HepG2 (cell line): ENCODE data around the gene SDC4. TPM values are rescaled to one million over a fixed set of nuclear protein-coding genes. Genes with fewer than 3 reads are reported as not detected.

Experiments
- ATAC-seq: fragments of 200-7000 bp; cut with Tn5 transposase; 3 replicates; pipeline ENCODE4 v1.9.1; 2020; ENCODE audit warnings: mild to moderate bottlenecking, moderate library complexity
- BruUV-seq: library from RNA; stranded (reverse); fragments of 400-500 nt; replicated peaks from 2 replicates; lab custom pipeline; 2021; lab: Mats Ljungman, UMichigan
- CTCF ChIA-PET: fragments of 300-600 bp; formaldehyde crosslinking; extraction: SDS; loops from one replicate; lab custom pipeline; 2021; ENCODE audit warnings: low total read pairs, inconsistent platforms, low intra/inter-chr PET ratio; lab: Yijun Ruan, JAX
- POLR2A ChIA-PET: fragments of 350-600 bp; sonication (Branson Sonifier 250); formaldehyde crosslinking; loops from one replicate; lab custom pipeline; 2020; ENCODE audit warnings: antibody characterized with exemption, inconsistent platforms; lab: Yijun Ruan, JAX
- DNase-seq: peaks from one replicate; pipeline ENCODE4 v3.0.0-alpha.2; 2015; ENCODE audit warnings: low spot score
- FAIRE-seq: peaks from 3 replicates; lab custom pipeline; 2011; peaks lifted over from hg19 to GRCh38; lab: Jason Lieb, UNC
- H2AFZ ChIP-seq: one replicate; pipeline ENCODE4 v1.6.1; 2011; ENCODE audit warnings: low read length, inconsistent platforms
- H3K27ac ChIP-seq: fragments of 300-600 bp; 3 replicates; pipeline ENCODE4 v1.8.0; 2011; ENCODE audit warnings: mixed run types, mild to moderate bottlenecking, mixed read lengths, low read length, inconsistent platforms; ENCODE audit not compliant: insufficient read depth; ENCODE audit errors: extremely low read length
- H3K27me3 ChIP-seq, 2 experiments: fragments of 200-600 bp in 1 of 2; 2 replicates in 1 of 2; 3 replicates in 1 of 2; pipeline versions ENCODE4 v1.6.0 to v1.8.0; 2011; ENCODE audit warnings: low read length in 2 of 2, mild to moderate bottlenecking in 2 of 2, moderate library complexity in 2 of 2, inconsistent platforms in 1 of 2; ENCODE audit not compliant: insufficient read depth in 2 of 2, control insufficient read depth in 1 of 2
- H3K36me3 ChIP-seq, 2 experiments: fragments of 200-600 bp in 1 of 2; replicated peaks in 1 of 2; 2 replicates in 1 of 2; 3 replicates in 1 of 2; pipeline versions ENCODE4 v1.5.1 to v1.8.0; 2011; ENCODE audit warnings: low read length in 2 of 2, inconsistent platforms in 1 of 2; ENCODE audit not compliant: insufficient read depth in 2 of 2, control insufficient read depth in 1 of 2
- H3K4me1 ChIP-seq: 2 replicates; pipeline ENCODE4 v1.5.1; 2012; ENCODE audit warnings: low read length, inconsistent platforms; ENCODE audit not compliant: insufficient read depth
- H3K4me2 ChIP-seq: 2 replicates; pipeline ENCODE4 v1.6.0; 2011; ENCODE audit warnings: low read depth, low read length, inconsistent platforms
- H3K4me3 ChIP-seq, 3 experiments: fragments of 200-600 bp in 1 of 3; sonication (generic), shearing (Covaris generic) in 1 of 3; replicated peaks in 1 of 3; 2 replicates each; pipeline ENCODE4 v1.5.1; 2011 to 2016; ENCODE audit warnings: low read length in 3 of 3, inconsistent platforms in 2 of 3, low read depth in 2 of 3, mild to moderate bottlenecking in 2 of 3, control low read depth in 1 of 3, mixed read lengths in 1 of 3; ENCODE audit not compliant: insufficient read depth in 1 of 3
- H3K79me2 ChIP-seq: one replicate; pipeline ENCODE4 v1.6.1; 2011; ENCODE audit warnings: low read length, inconsistent platforms; ENCODE audit not compliant: insufficient read depth
- H3K9ac ChIP-seq: 2 replicates; pipeline ENCODE4 v1.6.0; 2011; ENCODE audit warnings: mild to moderate bottlenecking, low read depth, low read length, inconsistent platforms; ENCODE audit not compliant: insufficient read depth
- H3K9me3 ChIP-seq: 2 replicates; pipeline ENCODE4 v1.5.1; 2012; ENCODE audit warnings: mild to moderate bottlenecking, low read length
- H4K20me1 ChIP-seq: 2 replicates; pipeline ENCODE4 v1.6.0; 2011; ENCODE audit warnings: inconsistent platforms, mild to moderate bottlenecking, low read length, moderate library complexity; ENCODE audit not compliant: insufficient read depth
- HNF4G ChIP-seq, 2 experiments: sonication (generic) in 1 of 2; formaldehyde crosslinking in 1 of 2; IDR thresholded peaks; 2 replicates each; pipeline versions ENCODE4 v1.4.0 to v1.6.1; 2011 to 2020; ENCODE audit warnings: borderline replicate concordance in 2 of 2, low read depth in 2 of 2, mild to moderate bottlenecking in 2 of 2, low read length in 1 of 2, missing genetic modification reagents in 1 of 2, moderate library complexity in 1 of 2
- KLF12 ChIP-seq: sonication (generic); formaldehyde crosslinking; IDR thresholded peaks from 2 replicates; pipeline ENCODE4 v1.4.0; 2020; ENCODE audit warnings: missing genetic modification reagents, borderline replicate concordance
- NFRKB ChIP-seq: fragments of 450-650 bp; IDR thresholded peaks from 2 replicates; pipeline ENCODE4 v1.6.1; 2017
- RBAK ChIP-seq: sonication (generic); formaldehyde crosslinking; IDR thresholded peaks from 2 replicates; pipeline ENCODE4 v1.5.1; 2020; ENCODE audit warnings: mild to moderate bottlenecking, missing genetic modification reagents
- RFXAP ChIP-seq: sonication (generic); formaldehyde crosslinking; IDR thresholded peaks from 2 replicates; pipeline ENCODE4 v1.4.0; 2020; ENCODE audit warnings: missing genetic modification reagents, borderline replicate concordance
- SRSF4 ChIP-seq: fragments of 200-400 bp; formaldehyde crosslinking; IDR thresholded peaks from one replicate; pipeline ENCODE4 v1.6.1; 2018; ENCODE audit warnings: mild to moderate bottlenecking, low read depth, low read length, moderate library complexity; ENCODE audit not compliant: poor library complexity, severe bottlenecking
- YEATS4 ChIP-seq: sonication (generic); formaldehyde crosslinking; IDR thresholded peaks from 2 replicates; pipeline ENCODE4 v1.4.0; 2020; ENCODE audit warnings: missing genetic modification reagents, borderline replicate concordance
- ZBTB44 ChIP-seq: sonication (generic); formaldehyde crosslinking; IDR thresholded peaks from 2 replicates; pipeline ENCODE4 v1.4.0; 2020; ENCODE audit warnings: missing genetic modification reagents
- ZKSCAN5 ChIP-seq: sonication (generic); formaldehyde crosslinking; IDR thresholded peaks from 2 replicates; pipeline ENCODE4 v1.5.1; 2020; ENCODE audit warnings: mild to moderate bottlenecking, missing genetic modification reagents
- ZNF460 ChIP-seq: sonication (generic); formaldehyde crosslinking; IDR thresholded peaks from 2 replicates; pipeline ENCODE4 v1.5.1; 2020; ENCODE audit warnings: missing genetic modification reagents, mild to moderate bottlenecking, borderline replicate concordance
- ZNF563 ChIP-seq: sonication (generic); formaldehyde crosslinking; IDR thresholded peaks from 2 replicates; pipeline ENCODE4 v1.8.0; 2022; ENCODE audit warnings: mild to moderate bottlenecking, moderate library complexity, missing genetic modification reagents
- ZNF572 ChIP-seq: sonication (generic); formaldehyde crosslinking; IDR thresholded peaks from 2 replicates; pipeline ENCODE4 v1.5.1; 2020; ENCODE audit warnings: mild to moderate bottlenecking, missing genetic modification reagents
- ZNF709 ChIP-seq: sonication (generic); formaldehyde crosslinking; IDR thresholded peaks from 2 replicates; pipeline ENCODE4 v1.5.0; 2020; ENCODE audit warnings: mild to moderate bottlenecking, missing genetic modification reagents
- WGBS: methylation state at CpG from one replicate; pipeline ENCODE4 v1.1.6; 2017; ENCODE audit warnings: low lambda C conversion rate; 5-methylcytosine and 5-hydroxymethylcytosine counted together
- in situ Hi-C: cut with HindIII; loops from 2 replicates; pipeline ENCODE4 v1.10.0; 2017; ENCODE audit warnings: low pct_unique_long_range_greater_than_20kb; ENCODE audit not compliant: extremely low pct_ligation_motif_present
- intact Hi-C: fragments of 100-400 bp; cut with micrococcal nuclease; formaldehyde crosslinking; loops from one replicate; pipeline ENCODE4 v1.10.0; 2022; ENCODE audit not compliant: unreplicated experiment
- polyA plus RNA-seq, 8 experiments: library from polyadenylated mRNA; depleted of rRNA in 3 of 8; stranded (reverse) in 7 of 8; unstranded in 1 of 8; fragments of >200 nt; fragmentation: Illumina TruSeq in 4 of 8; extraction: Trizol in 4 of 8; gene quantifications; 2 replicates each; pipeline versions ENCODE4 v1.2.1 to v1.2.3, GENCODE V29; 2011 to 2016; ENCODE audit warnings: low read depth in 4 of 8, missing spikeins in 1 of 8, mixed read lengths in 1 of 8; ENCODE audit not compliant: insufficient read depth in 1 of 8
- total RNA-seq, 5 experiments: library from RNA; depleted of rRNA; stranded (reverse); fragments of >200 nt; fragmentation: Illumina TruSeq; extraction: Trizol; gene quantifications; 2 replicates each; pipeline ENCODE4 v1.2.3, GENCODE V29; 2016; ENCODE audit warnings: low read depth in 1 of 5

The SDC4 gene
- total and polyA plus RNA-seq, 2 of the 13 experiments (the other 11 are each of a cell fraction or from before 2014, with no cell fraction given) = 49.0 to 65.1 TPM

DNA sequence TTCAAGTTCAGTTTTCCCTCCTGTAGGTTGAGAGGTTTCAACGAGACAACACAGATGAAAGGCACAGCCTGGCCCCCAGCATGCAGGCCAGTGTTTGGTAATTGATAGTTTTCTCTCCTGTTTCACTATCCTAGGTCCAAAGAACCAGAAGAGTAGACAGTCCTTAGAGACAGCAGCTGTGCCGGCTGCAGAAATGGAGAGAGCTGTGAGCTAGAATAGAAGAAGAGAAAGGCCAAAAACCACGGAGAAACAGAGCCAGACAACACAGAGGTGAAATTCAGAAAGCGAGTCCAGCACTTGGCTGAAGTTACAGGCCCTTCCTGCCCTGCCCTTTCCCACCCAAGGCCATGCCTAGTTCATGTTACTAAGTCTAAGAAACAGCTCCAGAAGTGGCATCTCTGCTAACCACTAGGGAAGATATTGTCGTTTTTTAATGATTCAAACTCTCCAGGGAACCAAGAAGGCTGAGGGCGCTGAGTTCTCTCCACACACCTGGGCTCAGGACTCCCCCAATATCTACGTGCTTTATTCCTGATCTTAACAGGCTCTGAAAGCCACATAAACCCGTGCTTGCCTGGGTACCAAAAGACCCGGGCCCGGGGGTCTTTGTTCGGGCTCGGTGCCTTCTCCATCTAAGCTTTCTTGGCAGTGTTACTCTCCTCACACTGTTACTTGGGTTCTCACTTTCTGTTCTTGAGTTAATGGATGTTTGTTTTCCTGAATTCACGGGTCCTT lies 58.1 kb downstream of the SDC4 start:
- ATAC-seq (peak; percentile 9; the same call in 2 of the 3 replicates), FAIRE-seq (no peak)
- Histone ChIP-seq H3K27ac (no peak overlapping the region), H3K9me3 (no peaks in the 10 kb centered on the region)
- CTCF ChIA-PET = interaction anchor here (1.0 to 2.0 kb wide), 5 partner anchors 60 to 379 kb away, joined by 3 to 18 read pairs (median 8); no protein-coding TSS in a partner anchor
- TF ChIP-seq KLF12 (0 out of 2 replicates have a peak, but pooled peaks have one; percentile 46), YEATS4 (peak; percentile 31; the same call in 1 of the 2 replicates), RBAK (CRISPR knock-in tag) (no peak)
- TF ChIP-seq, all 625 proteins: peak for 2
- H3K36me3 ChIP-seq = no peaks in the 10 kb centered on the region
- WGBS = 6% methylated on average over 13 of the region's 13 CpGs
- no TSS peak for BruUV-seq
- POLR2A ChIA-PET = interaction anchor here (0.7 to 1.2 kb wide), 2 partner anchors 73 to 145 kb away, joined by 3 to 4 read pairs; partner anchors contain the start of gene SYS1
- no peak overlapping the region for H3K9ac ChIP-seq
- peaks cover 4 to 64% of the 10 kb centered on the region in 2 experiments; a peak in 4 of 5 replicates for H3K27me3 ChIP-seq
- in situ Hi-C loops (loop anchor here (10.0 kb wide), 1 partner anchor 275 kb away; no protein-coding TSS in a partner anchor), intact Hi-C loops (loop anchor here (2.0 to 5.0 kb wide), 2 partner anchors 153 to 279 kb away; no protein-coding TSS in a partner anchor)
- peak overlapping the region; percentile 5 for H2AFZ ChIP-seq
- no peaks in the 10 kb centered on the region for H4K20me1 ChIP-seq
- H3K4me2 ChIP-seq = peak overlapping the region; percentile 6; the same call in 1 of the 2 replicates
- no peaks in the 10 kb centered on the region for H3K79me2 ChIP-seq
- peaks cover 16% of the 10 kb centered on the region; the same call in 1 of the 2 replicates for H3K4me1 ChIP-seq
- no peak overlapping the region for H3K4me3 ChIP-seq
- no peak for DNase-seq

DNA sequence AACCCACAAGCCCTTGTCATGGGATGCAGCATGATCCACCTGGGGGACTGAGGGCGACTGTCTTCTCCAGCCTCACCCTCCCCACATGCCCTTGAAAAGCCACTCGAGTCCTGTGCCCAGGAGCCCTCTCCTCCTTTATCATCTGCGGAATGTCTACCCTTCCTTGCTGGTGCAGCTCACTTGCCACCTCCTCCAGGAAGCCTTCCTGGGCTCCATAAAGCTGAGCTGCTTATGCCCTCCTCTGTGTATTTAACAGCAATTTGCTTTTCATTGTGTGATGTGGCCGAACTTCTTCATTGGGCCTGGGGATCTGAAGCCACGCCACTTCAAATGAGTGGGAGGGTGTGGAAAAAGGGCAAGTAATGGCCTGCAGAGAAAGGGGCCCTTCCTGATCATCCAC lies 59.4 kb downstream of the SDC4 start:
- Histone ChIP-seq H3K9ac (no peak overlapping the region), H3K36me3 (no peaks in the 10 kb centered on the region), H3K4me3 (no peak overlapping the region), H3K4me1 (peaks cover 13% of the 10 kb centered on the region; the same call in 1 of the 2 replicates), H3K4me2 (no peak overlapping the region), H3K79me2 (no peaks in the 10 kb centered on the region), H4K20me1 (no peaks in the 10 kb centered on the region), H3K9me3 (no peaks in the 10 kb centered on the region), H2AFZ (no peak overlapping the region), H3K27me3 (peaks cover 4 to 56% of the 10 kb centered on the region in 2 experiments; a peak in 4 of 5 replicates), H3K27ac (no peak overlapping the region)
- FAIRE-seq (no peak), DNase-seq (no peak), ATAC-seq (no peak)
- CTCF ChIA-PET = no interaction called here
- intact Hi-C loops = no loop called here
- WGBS = 28% methylated on average over 5 of the region's 5 CpGs
- in situ Hi-C loops = no loop called here
- POLR2A ChIA-PET = no interaction called here
- no TSS peak for BruUV-seq
- TF ChIP-seq ZBTB44 = no peak
- no peak for TF ChIP-seq SRSF4
- TF ChIP-seq ZKSCAN5 (CRISPR knock-in tag) = no peak
- TF ChIP-seq NFRKB = no peak
- TF ChIP-seq ZNF460 (CRISPR knock-in tag) = no peak
- no peak for TF ChIP-seq HNF4G (IDR thresholded peaks at IDR 0.05; ENCODE audit: borderline replicate concordance, low read depth, low read length)
- no peak for TF ChIP-seq HNF4G (CRISPR knock-in tag; IDR thresholded peaks at IDR 0.05; ENCODE audit: borderline replicate concordance, low read depth)
- no peak for TF ChIP-seq ZNF572 (CRISPR knock-in tag)
- no peak for TF ChIP-seq ZNF709
- TF ChIP-seq ZNF563 (CRISPR knock-in tag) = no peak
- no peak for TF ChIP-seq RFXAP
